GM21381 (cell line): ENCODE measurements around the gene SMAD7.

Source experiments
- ATAC-seq: cut with Tn5 transposase; IDR thresholded peaks from one replicate; pipeline ENCODE4 v1.9.1; 2021; ENCODE audit warnings: mild to moderate bottlenecking, moderate library complexity; ENCODE audit not compliant: unreplicated experiment

Gene SMAD7

DNA sequence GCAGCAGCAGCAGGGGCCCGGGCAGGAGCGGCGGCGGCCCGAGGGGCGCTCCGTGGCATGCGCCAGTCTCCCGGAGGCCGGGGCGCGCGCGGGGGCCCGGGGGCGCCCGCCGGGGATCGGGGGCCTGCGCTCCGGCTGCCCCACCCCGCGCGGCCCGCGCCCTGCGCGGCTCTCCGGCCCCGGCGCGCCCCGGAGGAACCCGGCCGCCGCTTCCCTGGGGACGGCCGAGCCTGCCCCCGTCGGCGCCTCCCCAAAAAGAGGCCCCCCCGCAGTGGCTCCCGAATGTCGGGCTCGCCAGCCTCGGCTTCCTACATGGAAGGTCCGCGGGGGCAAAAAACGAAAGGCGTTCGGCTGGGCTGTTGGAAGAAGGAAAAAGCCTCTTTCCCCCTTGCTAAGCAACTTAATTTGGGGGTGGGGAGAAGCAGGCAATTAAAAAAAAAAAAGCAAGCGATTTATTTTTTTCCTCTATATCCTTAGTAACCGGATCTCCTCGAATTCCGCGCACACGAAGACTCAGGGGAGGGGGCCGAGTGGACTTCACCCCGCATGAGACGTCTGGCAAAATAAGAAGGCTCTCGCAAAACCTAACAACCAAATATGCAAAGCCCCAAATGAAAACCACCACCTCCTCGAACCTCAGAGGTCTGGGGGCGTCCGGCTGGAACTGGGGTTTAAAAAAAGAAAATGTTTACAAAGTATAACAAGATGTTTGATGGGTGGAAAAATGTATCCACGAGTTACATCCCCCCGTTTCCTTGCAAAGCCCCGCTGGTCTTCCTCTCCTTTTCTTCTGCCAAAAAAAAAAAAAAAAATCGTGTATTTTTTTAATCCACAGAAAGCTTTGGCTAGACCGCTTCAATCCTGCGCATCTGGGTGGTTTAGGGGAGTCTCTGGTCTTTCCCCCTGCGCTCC lies at the start of gene SMAD7:
Gene SMAD7 (minus strand): TSS at position 430 of the 912 bp plus-strand sequence. CDS start 541 bp downstream, outside the sequence.
- ATAC-seq = no peak

GRCh38 chr18:48999569-48999968 lies 48.8 kb upstream of the SMAD7 start:
- ATAC-seq = no peak

DNA sequence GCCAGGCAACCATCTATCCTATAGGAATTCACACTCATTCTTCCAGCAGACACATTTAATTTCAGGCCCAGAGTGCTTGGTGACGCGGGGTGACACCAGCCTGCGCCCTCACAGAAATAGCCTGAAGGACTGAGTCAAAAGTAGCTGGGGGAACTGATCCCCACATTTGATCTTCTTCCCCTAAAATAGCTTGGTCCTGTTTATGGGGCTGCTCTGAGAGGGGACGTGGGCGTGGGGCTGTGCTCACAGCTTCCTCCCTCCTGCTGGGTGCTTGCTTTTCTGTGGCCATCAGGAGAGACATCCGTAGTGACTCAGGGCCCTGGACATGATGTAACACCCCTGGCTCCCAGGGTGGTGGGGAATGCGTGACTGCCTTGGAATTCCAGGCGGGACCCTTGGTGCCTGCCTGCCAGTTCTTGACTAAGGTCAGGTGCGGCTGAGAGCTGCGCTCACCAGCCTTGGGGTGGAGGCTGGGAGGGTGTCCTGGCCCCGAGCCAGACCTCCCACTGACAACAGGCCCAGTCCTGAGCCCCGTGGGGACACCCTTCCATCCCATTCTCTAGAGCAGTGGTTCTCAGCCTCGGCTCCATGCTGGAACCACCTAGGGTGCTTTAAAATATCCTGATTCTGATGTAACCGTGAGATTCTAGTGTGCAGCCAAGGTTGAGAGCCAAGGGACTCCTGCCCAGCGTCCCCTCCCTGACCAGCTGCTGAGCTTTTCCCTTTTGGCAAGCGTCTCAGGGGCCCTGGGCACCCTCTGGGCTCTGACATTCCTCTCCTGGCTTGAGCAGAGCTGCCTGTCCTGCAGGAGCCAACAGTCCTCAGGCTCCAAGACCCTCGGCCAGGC lies 47.4 kb upstream of the SMAD7 start:
- no peak for ATAC-seq

GRCh38 chr18:48997681-48997984 lies 46.9 kb upstream of the SMAD7 start:
- ATAC-seq = no peak

GRCh38 chr18:48996901-48997463 lies 46.2 kb upstream of the SMAD7 start:
- ATAC-seq = no peak

DNA sequence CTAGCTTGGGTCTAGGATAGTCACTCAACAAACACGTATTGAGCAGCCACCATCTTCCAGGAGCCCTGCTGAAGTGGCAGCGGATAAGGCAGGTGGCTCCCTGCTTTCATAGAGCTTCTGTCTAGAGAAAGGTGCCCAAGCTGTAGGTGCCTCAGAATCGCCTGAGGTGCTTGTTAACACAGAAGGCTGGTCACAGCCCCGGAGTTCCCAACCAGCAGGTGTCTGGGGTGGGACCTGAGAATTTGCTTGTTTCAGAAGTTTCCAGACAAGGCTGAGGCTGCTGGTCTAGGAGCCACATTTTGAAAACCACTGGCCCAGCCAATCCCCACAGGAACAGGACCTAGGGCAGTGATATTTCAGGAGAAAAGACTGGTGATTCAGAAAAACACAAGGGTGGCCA lies 45.3 kb upstream of the SMAD7 start:
- no peak for ATAC-seq

DNA sequence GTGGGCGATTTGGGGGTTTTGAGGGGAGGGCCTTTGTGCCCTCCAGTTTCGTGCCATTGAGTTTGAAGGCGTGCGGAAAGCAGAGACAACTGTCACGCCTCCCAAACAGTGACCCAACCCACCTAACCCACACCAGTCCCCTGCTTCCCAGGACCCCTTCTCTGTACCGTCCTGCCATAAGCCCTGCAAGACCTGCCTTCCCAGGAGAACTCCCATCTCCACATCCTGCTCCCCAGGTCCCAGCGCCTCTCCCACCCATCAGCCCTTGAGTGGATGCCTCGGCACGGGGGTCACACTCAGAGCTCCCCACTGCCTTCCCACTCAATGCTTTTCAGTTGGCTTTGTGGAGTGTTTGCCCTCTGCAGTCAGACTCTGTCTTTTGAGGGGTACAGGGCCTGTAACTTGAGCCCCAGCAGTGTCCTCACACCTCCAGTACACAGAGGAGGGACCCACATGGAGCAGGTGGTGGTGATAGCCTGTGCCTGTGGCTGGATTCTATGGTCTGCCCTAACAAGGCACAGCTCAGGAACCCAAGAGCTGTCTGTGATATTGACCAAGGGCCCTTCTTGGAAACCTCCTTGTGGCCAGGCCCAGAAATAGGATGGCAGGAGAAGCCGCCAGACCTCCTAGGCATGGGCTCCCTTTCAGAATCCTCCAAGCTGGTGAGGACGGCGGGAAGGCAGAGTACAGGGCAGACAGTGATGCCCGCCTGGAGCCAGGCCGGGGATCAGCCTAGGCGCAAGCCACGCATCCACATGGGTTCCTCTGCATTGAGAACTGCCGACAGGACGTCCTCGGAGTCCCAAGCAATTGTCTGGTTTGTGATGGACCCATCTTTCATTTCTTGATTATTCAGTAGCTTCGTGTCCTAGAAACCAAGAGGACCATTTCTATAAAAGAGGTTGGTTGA lies 44.4 kb upstream of the SMAD7 start:
- ATAC-seq = no peak

GRCh38 chr18:48994044-48994651 lies 43.4 kb upstream of the SMAD7 start:
- no peak for ATAC-seq

GRCh38 chr18:48993586-48993985 lies 42.8 kb upstream of the SMAD7 start:
- no peak for ATAC-seq

- no peak for ATAC-seq
Measured at GRCh38 chr18:48992791-48993555, 42.2 kb upstream of the SMAD7 start.

GRCh38 chr18:48992133-48992532 lies 41.4 kb upstream of the SMAD7 start:
- ATAC-seq = no peak

- ATAC-seq = no peak
Measured at GRCh38 chr18:48991676-48992075, 40.9 kb upstream of the SMAD7 start.

DNA sequence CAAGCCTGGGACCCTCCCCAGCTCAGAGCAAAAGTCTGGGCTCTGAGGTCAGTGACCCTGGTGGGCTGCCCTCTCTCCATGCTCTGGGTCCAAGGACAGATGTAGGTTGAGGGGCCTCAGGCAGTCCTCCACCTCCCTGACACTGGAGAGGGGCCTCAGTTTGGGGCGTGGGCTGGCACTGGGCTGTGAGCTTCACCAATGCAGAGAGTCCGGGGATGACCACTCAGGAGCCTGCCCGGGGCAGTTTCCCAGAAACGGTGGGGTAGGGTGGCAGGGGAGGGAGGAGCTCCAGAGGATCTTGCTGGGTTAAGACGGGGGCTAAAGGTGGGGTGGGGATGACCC lies 40.5 kb upstream of the SMAD7 start:
- ATAC-seq = no peak

DNA sequence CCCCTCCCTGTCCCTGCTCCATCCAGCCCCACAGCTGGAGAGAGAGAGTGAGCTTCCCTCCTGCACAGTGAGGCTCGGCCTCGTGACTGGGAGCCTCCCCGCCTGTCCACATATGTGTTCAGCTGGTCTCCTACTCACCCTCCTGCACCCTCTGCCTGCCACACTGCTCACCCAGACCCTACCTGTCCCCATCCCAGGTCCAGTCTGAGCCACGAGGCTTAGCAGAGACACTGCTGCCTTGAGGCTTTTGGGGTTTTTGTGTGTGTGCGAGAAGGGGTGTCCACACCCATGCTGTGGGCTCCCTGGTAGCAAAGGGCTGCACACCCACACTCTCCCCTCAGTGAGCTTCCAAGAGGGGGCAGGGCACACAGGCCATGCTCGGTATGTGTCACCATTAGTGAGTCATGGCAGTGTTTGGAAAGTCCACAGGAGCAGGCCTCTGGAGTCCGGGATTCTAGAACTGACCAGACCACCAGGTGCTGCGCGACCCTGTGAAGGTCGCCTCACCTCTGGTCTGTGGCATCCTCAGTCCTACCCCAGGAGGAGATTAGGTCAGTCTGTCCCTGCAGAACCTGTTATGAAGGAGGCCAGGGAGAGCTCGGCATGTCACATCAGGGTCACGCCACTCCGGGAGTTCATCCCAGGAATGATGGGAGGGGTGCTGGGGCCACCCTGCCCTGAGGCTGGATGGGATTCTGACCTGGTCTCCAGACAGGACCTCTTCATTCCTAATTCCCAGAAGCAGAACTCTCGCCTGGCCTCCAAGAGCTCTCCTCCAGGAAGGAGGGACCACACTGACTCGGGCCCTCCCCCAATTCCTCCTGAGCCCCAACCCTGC lies 39.9 kb upstream of the SMAD7 start:
- ATAC-seq = no peak

GRCh38 chr18:48989304-48990303 lies 38.8 kb upstream of the SMAD7 start:
- ATAC-seq = no peak

DNA sequence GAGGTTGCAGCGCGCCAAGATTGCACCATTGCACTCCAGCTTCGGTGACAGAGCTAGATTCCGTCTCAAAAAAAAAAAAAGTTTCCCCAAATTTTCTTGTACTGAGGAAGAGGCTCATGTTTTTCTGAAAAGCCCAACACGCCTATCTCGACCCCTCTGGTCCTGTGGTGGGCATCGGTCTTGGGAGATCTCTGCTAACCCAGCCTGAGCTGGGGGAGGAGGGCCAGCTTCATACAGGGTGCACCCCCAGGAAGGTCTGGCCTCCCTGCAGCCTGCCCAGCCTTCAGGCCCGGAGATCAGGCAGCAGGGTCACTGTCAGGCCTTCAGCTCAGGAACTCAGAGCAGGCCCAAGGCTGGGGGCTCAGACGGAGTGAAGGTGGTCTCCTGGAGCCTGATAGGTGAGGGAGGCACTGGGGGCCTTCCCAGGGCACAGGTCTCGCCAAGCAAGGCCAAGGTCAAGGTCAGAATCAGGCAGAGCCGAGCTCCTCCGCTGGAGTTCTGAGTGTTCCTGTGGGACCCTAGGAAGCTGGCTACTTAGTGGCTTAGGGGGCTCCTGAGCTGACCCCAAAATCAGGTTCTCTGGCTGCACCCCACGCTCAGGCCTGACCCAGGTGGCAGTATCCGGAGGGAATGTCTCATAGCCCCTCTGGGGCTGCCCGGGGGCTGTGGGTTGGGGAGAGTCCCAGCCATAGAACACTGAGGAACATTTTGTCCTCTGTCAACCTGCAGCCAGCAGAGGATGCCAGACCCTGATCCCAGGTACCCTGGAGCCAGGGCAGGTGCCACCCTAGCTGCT lies 37.9 kb upstream of the SMAD7 start:
- no peak for ATAC-seq

GRCh38 chr18:48987821-48988220 lies 37.1 kb upstream of the SMAD7 start:
- ATAC-seq = no peak
